Panc1 (cell line): ENCODE measurements around the gene TAF9B. TPM values are rescaled to one million over a fixed set of nuclear protein-coding genes. Genes with fewer than 3 reads are reported as not detected.

Experiments
- ATAC-seq: fragments of 200-7000 bp; cut with Tn5 transposase; 2 replicates; pipeline ENCODE4 v1.9.1; 2020; ENCODE audit warnings: mild to moderate bottlenecking, moderate library complexity
- BruUV-seq: library from RNA; stranded (reverse); fragments of 400-500 nt; replicated peaks from 2 replicates; lab custom pipeline; 2021; lab: Mats Ljungman, UMichigan
- CTCF ChIA-PET: fragments of 300-600 bp; sonication (Branson Sonifier 250); formaldehyde crosslinking; loops from one replicate; lab custom pipeline; 2022; ENCODE audit warnings: antibody characterized with exemption; lab: Charles Lee
- POLR2A ChIA-PET: fragments of 300-600 bp; sonication (Branson Sonifier 250); formaldehyde crosslinking; loops from one replicate; lab custom pipeline; 2022; ENCODE audit warnings: antibody characterized with exemption; lab: Charles Lee
- DNase-seq: peaks from one replicate; pipeline ENCODE4 v3.0.0-alpha.2; 2010; ENCODE audit warnings: low read depth, low spot score
- H3K27ac ChIP-seq: 2 replicates; pipeline ENCODE4 v1.5.1; 2011; ENCODE audit warnings: mild to moderate bottlenecking, low read length, inconsistent platforms
- H3K27me3 ChIP-seq: fragments of 200-500 bp; sonication (Bioruptor generic); 2 replicates; pipeline ENCODE4 v1.6.0; 2014; ENCODE audit warnings: low read length, inconsistent platforms; ENCODE audit not compliant: control insufficient read depth, insufficient read depth
- H3K36me3 ChIP-seq: fragments of 200-500 bp; sonication (Bioruptor generic); 2 replicates; pipeline ENCODE4 v1.5.1; 2014; ENCODE audit warnings: inconsistent platforms, mild to moderate bottlenecking, low read length, moderate library complexity; ENCODE audit not compliant: control insufficient read depth, insufficient read depth
- H3K4me1 ChIP-seq: 2 replicates; pipeline ENCODE4 v1.5.1; 2011; ENCODE audit warnings: inconsistent platforms, mild to moderate bottlenecking, low read length, moderate library complexity; ENCODE audit not compliant: control insufficient read depth, insufficient read depth
- H3K4me3 ChIP-seq, 2 experiments: 2 replicates each; pipeline ENCODE4 v1.5.1; 2011 to 2012; ENCODE audit warnings: low read depth in 2 of 2, low read length in 2 of 2, mild to moderate bottlenecking in 2 of 2, inconsistent platforms in 1 of 2, moderate library complexity in 1 of 2
- H3K9me3 ChIP-seq: fragments of 200-500 bp; sonication (Bioruptor generic); 2 replicates; pipeline ENCODE4 v1.5.1; 2014; ENCODE audit warnings: low read depth, mild to moderate bottlenecking, inconsistent platforms, low read length, moderate library complexity; ENCODE audit not compliant: control insufficient read depth, insufficient read depth
- POLR2AphosphoS5 ChIP-seq: IDR thresholded peaks from 2 replicates; pipeline ENCODE4 v1.6.1; 2012; ENCODE audit warnings: mild to moderate bottlenecking, low read depth, low read length, moderate library complexity
- SIN3A ChIP-seq: IDR thresholded peaks from 2 replicates; pipeline ENCODE4 v1.6.1; 2012; ENCODE audit warnings: low read depth, mild to moderate bottlenecking, low read length, moderate library complexity, borderline replicate concordance; ENCODE audit not compliant: insufficient read depth
- TCF7L2 ChIP-seq: IDR thresholded peaks from 2 replicates; pipeline ENCODE4 v1.6.1; 2011; ENCODE audit warnings: mild to moderate bottlenecking, low read depth, low read length, inconsistent platforms
- in situ Hi-C: cut with HindIII; loops from 2 replicates; pipeline ENCODE4 v1.10.0; 2016; ENCODE audit warnings: low sequenced_read_pairs, low pct_unique_long_range_greater_than_20kb
- intact Hi-C: fragments of 100-400 bp; cut with micrococcal nuclease; formaldehyde crosslinking; loops from one replicate; pipeline ENCODE4 v1.10.0; 2022; ENCODE audit not compliant: unreplicated experiment
- total RNA-seq: library from RNA; stranded (reverse); gene quantifications from one replicate; pipeline ENCODE4 v1.2.1, GENCODE V29; 2021; ENCODE audit not compliant: unreplicated experiment
- TF ChIP-seq, protein P1 (sequence below), 2 experiments: IDR thresholded peaks; 2 replicates each; pipeline ENCODE4 v1.6.1; 2011 to 2012; ENCODE audit warnings: low read depth in 2 of 2, control low read depth in 1 of 2, low read length in 1 of 2, mild to moderate bottlenecking in 1 of 2, moderate library complexity in 1 of 2; ENCODE audit not compliant: insufficient read depth in 1 of 2
- TF ChIP-seq, protein P2 (sequence below): fragments of 450-650 bp; IDR thresholded peaks from 2 replicates; pipeline ENCODE4 v1.5.1; 2017; ENCODE audit warnings: mild to moderate bottlenecking

Gene TAF9B
- total RNA-seq, 1 experiment from 2014 or later: 33.6 TPM

DNA sequence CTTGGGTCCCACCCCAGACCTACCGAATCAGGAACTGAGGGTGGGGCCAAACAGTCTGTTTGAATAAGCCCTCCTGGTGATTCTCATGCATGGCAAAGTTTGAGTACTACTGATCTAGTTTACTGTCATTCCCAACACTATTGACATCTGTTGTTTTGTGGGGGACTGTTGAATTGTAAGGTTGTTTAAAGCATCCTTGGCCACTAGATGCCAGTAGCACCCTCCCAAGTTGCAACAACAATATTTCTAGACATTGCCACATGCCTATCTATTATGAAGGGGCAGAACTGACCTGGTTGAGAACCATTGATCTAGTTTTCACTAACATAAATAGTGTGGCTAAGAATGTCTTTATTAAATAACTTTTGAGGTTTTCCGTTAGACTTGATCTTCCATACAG is 15.1 kb downstream of the TAF9B start:
- POLR2A ChIA-PET: no interaction called here
- CTCF ChIA-PET: no interaction called here
- ATAC-seq: no peak
- Histone ChIP-seq H3K36me3 (peaks cover 53% of the 10 kb centered on the region), H3K27me3 (no peaks in the 10 kb centered on the region), H3K4me3 (no peak overlapping the region), H3K4me1 (no peaks in the 10 kb centered on the region), H3K9me3 (no peaks in the 10 kb centered on the region), H3K27ac (no peak overlapping the region)
- no peak for DNase-seq
- intact Hi-C loops: no loop called here
- TF ChIP-seq, protein P1, sequence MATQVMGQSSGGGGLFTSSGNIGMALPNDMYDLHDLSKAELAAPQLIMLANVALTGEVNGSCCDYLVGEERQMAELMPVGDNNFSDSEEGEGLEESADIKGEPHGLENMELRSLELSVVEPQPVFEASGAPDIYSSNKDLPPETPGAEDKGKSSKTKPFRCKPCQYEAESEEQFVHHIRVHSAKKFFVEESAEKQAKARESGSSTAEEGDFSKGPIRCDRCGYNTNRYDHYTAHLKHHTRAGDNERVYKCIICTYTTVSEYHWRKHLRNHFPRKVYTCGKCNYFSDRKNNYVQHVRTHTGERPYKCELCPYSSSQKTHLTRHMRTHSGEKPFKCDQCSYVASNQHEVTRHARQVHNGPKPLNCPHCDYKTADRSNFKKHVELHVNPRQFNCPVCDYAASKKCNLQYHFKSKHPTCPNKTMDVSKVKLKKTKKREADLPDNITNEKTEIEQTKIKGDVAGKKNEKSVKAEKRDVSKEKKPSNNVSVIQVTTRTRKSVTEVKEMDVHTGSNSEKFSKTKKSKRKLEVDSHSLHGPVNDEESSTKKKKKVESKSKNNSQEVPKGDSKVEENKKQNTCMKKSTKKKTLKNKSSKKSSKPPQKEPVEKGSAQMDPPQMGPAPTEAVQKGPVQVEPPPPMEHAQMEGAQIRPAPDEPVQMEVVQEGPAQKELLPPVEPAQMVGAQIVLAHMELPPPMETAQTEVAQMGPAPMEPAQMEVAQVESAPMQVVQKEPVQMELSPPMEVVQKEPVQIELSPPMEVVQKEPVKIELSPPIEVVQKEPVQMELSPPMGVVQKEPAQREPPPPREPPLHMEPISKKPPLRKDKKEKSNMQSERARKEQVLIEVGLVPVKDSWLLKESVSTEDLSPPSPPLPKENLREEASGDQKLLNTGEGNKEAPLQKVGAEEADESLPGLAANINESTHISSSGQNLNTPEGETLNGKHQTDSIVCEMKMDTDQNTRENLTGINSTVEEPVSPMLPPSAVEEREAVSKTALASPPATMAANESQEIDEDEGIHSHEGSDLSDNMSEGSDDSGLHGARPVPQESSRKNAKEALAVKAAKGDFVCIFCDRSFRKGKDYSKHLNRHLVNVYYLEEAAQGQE (IDR thresholded peaks at IDR 0.05; ENCODE audit: insufficient read depth in 1 of 2, low read depth in 2 of 2, low read length in 1 of 2): no peak
- TF ChIP-seq, protein P2, sequence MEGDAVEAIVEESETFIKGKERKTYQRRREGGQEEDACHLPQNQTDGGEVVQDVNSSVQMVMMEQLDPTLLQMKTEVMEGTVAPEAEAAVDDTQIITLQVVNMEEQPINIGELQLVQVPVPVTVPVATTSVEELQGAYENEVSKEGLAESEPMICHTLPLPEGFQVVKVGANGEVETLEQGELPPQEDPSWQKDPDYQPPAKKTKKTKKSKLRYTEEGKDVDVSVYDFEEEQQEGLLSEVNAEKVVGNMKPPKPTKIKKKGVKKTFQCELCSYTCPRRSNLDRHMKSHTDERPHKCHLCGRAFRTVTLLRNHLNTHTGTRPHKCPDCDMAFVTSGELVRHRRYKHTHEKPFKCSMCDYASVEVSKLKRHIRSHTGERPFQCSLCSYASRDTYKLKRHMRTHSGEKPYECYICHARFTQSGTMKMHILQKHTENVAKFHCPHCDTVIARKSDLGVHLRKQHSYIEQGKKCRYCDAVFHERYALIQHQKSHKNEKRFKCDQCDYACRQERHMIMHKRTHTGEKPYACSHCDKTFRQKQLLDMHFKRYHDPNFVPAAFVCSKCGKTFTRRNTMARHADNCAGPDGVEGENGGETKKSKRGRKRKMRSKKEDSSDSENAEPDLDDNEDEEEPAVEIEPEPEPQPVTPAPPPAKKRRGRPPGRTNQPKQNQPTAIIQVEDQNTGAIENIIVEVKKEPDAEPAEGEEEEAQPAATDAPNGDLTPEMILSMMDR: peak; percentile 51
- no TSS peak for BruUV-seq
- in situ Hi-C loops: no loop called here

DNA sequence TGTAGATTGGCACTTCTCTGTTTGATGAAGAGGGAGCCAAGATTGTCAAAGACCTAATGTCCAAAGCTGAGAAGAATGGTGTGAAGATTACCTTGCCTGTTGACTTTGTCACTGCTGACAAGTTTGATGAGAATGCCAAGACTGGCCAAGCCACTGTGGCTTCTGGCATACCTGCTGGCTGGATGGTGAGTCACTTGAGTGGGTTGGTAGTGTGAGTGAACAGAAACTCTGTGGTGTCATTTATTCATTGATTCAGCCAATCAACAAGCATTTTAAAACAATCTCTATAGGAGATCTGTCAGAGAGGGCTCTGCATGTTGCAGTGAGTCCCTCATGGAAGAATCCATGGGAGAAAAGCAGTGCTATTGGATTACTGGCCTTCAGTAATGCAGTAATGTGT is 16.3 kb downstream of the TAF9B start:
- ATAC-seq (no peak), DNase-seq (no peak)
- H3K9me3 ChIP-seq: no peaks in the 10 kb centered on the region
- ChIA-PET POLR2A (no interaction called here), CTCF (no interaction called here)
- intact Hi-C loops: no loop called here
- H3K36me3 ChIP-seq: peaks cover 53% of the 10 kb centered on the region
- H3K4me3 ChIP-seq: no peak overlapping the region
- BruUV-seq: no TSS peak
- no peaks in the 10 kb centered on the region for H3K4me1 ChIP-seq
- in situ Hi-C loops: no loop called here
- H3K27ac ChIP-seq: no peak overlapping the region
- TF ChIP-seq SIN3A (no peak), TCF7L2 (no peak), POLR2AphosphoS5 (no peak)
- TF ChIP-seq, protein P1 (IDR thresholded peaks at IDR 0.05; ENCODE audit: insufficient read depth in 1 of 2, low read depth in 2 of 2, low read length in 1 of 2): no peak
- TF ChIP-seq, protein P2: no peak
- H3K27me3 ChIP-seq: no peaks in the 10 kb centered on the region
